HL-60 (cell line): ENCODE data around the gene DNAH8.

Source experiments
- CTCF ChIP-seq: IDR thresholded peaks from one replicate; pipeline ENCODE4 v1.5.1; 2011; ENCODE audit warnings: low read length, control low read depth, inconsistent platforms; ENCODE audit not compliant: insufficient read depth
- GABPA ChIP-seq: IDR thresholded peaks from 2 replicates; pipeline ENCODE4 v1.6.1; 2012; ENCODE audit warnings: low read depth
- POLR2AphosphoS5 ChIP-seq: IDR thresholded peaks from 2 replicates; pipeline ENCODE4 v1.6.1; 2012; ENCODE audit warnings: low read depth
- REST ChIP-seq: IDR thresholded peaks from 2 replicates; pipeline ENCODE4 v1.6.1; 2012; ENCODE audit warnings: low read depth; ENCODE audit not compliant: insufficient replicate concordance
- SPI1 ChIP-seq: IDR thresholded peaks from 2 replicates; pipeline ENCODE4 v1.6.1; 2012; ENCODE audit warnings: low read depth, mild to moderate bottlenecking, borderline replicate concordance

GRCh38 chr6:38877721-38878120, 162.6 kb downstream of the DNAH8 start:
- TF ChIP-seq CTCF (no peak), POLR2AphosphoS5 (no peak), SPI1 (no peak), GABPA (no peak), REST (no peak)
